Subcutaneous abdominal adipose tissue (tissue), 5 donors: Measurements from ENCODE around the gene PIGS.

Experiments
- H3K27ac ChIP-seq: one replicate; pipeline ENCODE4 v1.7.0; 2013; ENCODE audit warnings: low read depth, mild to moderate bottlenecking, inconsistent platforms, low read length, moderate library complexity
- H3K27me3 ChIP-seq, 5 donors: one replicate each; pipeline ENCODE4 v1.7.0; 2013; ENCODE audit warnings: low read length in 5 of 5, inconsistent platforms in 1 of 5; ENCODE audit not compliant: control insufficient read depth in 5 of 5, insufficient read depth in 4 of 5
- H3K36me3 ChIP-seq, 5 donors: one replicate each; pipeline ENCODE4 v1.7.0; 2013; ENCODE audit warnings: low read length in 5 of 5; ENCODE audit not compliant: control insufficient read depth in 5 of 5, insufficient read depth in 5 of 5
- H3K4me1 ChIP-seq, 5 donors: one replicate each; pipeline ENCODE4 v1.7.0; 2013; ENCODE audit warnings: low read length in 5 of 5, mild to moderate bottlenecking in 3 of 5, moderate library complexity in 1 of 5; ENCODE audit not compliant: control insufficient read depth in 5 of 5, insufficient read depth in 5 of 5
- H3K4me3 ChIP-seq, 5 donors: one replicate each; pipeline ENCODE4 v1.7.0; 2013; ENCODE audit warnings: low read length in 5 of 5, low read depth in 1 of 5
- H3K9ac ChIP-seq, 5 donors: one replicate each; pipeline ENCODE4 v1.7.0; 2013; ENCODE audit warnings: low read length in 5 of 5, mild to moderate bottlenecking in 4 of 5, moderate library complexity in 3 of 5
- H3K9me3 ChIP-seq, 5 donors: one replicate each; pipeline ENCODE4 v1.7.0; 2013; ENCODE audit warnings: low read length in 5 of 5; ENCODE audit not compliant: control insufficient read depth in 5 of 5
- donor health status: healthy.
- donor health status: healthy.
- donor health status: healthy.
- donor health status: healthy.
- donor health status: healthy.

Gene PIGS

DNA sequence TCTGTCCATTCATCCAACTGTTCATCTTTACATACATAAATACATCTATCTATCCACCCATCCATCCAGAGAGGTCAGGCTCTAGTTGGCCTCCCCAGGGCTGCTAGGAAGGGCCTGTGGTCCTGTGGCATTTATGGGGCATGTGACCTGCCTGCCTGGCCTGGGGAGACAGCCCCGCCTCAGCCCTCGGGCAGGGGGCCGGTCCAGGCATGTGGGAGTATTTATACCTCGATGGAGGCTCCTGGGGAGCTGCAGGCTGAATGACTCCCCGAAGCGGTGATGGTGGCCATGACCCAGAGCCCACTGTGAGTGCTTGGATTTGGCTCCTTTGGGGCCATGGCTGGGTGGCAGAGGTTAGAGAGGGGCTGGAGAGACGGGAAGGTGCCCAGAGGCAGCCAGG is 57.8 kb downstream of the PIGS start:
- Histone ChIP-seq H3K9ac (no peak overlapping the region), H3K9me3 (no peaks in the 10 kb centered on the region), H3K36me3 (no peaks in the 10 kb centered on the region), H3K4me3 (no peak overlapping the region), H3K27me3 (peaks cover 27 to 34% (median 29%) of the 10 kb centered on the region in 5 donors), H3K4me1 (peaks cover 0 to 13% (median 0%) of the 10 kb centered on the region in 5 donors), H3K27ac (no peak overlapping the region)

DNA sequence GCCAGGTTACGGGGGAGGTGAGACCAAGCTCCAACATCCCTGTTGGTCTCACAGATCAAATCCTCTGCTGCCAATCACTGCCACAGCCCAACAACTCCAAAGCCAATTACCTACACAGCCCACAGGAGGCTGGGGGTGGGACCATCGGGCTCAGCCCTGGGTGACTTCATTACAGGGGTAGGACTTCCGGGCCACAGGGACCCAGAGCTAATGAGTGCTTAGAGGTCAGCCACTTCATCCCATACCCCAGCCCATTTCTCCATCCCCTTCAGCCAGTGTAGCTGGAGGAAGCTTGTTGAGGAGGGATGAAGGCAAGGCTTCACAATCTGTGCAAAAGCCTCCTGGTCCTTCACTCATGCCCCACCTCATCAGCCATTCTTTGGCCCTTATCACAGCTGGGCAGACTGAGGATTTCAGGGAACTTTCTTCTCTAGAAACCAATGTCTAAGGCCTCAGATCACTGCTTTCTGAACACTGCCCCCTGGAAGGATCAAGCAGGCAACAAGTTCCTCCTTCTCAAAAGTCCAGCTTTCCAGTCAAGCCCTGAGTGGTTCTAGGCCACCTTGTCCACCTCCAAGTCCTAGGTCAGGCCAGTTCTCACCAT is 59.4 kb downstream of the PIGS start:
- H3K4me1 ChIP-seq = peaks cover 0 to 13% (median 0%) of the 10 kb centered on the region in 5 donors
- no peaks in the 10 kb centered on the region for H3K9me3 ChIP-seq
- peaks cover 31 to 46% (median 37%) of the 10 kb centered on the region in 5 donors for H3K27me3 ChIP-seq
- no peak overlapping the region for H3K4me3 ChIP-seq
- H3K27ac ChIP-seq = no peak overlapping the region
- H3K36me3 ChIP-seq = no peaks in the 10 kb centered on the region
- no peak overlapping the region for H3K9ac ChIP-seq

DNA sequence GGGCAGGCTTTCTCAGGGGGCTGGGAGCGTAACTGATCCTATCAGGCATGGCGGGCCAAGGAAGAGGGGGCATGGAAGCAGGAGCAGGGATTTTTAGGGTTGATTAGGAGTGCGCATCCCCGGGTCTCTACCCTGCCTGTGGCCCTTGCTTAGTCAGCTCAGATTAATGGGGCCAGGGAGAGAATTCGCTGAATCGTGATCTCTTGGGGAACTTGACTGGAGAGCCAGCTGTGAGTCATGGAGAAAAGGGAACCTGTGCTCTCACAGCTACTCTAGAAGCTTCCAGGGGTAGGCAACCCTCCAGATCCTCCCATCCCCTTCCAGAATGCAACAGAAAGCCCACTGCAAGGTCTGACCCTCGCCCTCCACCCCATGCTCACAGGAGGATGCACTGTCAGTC is 61.5 kb downstream of the PIGS start:
- no peak overlapping the region for H3K4me3 ChIP-seq
- H3K9me3 ChIP-seq = no peaks in the 10 kb centered on the region
- H3K9ac ChIP-seq = no peak overlapping the region
- peaks cover 28 to 56% (median 44%) of the 10 kb centered on the region in 5 donors for H3K27me3 ChIP-seq
- no peaks in the 10 kb centered on the region for H3K36me3 ChIP-seq
- H3K27ac ChIP-seq = no peak overlapping the region
- H3K4me1 ChIP-seq = peaks cover 0 to 13% (median 0%) of the 10 kb centered on the region in 5 donors

DNA sequence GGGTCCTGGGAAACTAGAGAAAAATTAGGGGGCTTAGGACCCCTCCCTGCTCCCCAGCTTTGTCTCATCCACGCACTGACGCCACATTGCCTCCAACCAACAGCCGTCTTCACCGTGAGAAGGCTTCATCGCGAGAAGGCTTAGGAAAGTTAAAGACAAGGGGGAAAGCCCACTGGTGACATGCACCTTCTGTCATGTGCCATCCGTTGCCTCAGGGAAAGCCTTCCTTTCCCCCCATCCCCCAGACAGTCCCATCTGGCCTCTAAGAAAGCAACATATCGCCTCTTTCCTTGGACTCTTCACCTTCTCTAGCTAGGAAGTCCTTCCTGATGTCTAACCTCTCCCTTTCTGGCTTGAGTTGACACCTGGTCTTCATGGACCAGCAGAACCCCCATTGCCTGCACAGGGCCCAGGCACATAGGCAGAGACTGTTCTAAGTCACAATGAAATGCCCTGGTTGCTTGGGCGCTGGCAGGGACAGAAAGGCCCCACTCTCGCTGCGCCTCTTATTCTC is 63.1 kb downstream of the PIGS start:
- peaks cover 26 to 45% (median 38%) of the 10 kb centered on the region in 5 donors for H3K27me3 ChIP-seq

DNA sequence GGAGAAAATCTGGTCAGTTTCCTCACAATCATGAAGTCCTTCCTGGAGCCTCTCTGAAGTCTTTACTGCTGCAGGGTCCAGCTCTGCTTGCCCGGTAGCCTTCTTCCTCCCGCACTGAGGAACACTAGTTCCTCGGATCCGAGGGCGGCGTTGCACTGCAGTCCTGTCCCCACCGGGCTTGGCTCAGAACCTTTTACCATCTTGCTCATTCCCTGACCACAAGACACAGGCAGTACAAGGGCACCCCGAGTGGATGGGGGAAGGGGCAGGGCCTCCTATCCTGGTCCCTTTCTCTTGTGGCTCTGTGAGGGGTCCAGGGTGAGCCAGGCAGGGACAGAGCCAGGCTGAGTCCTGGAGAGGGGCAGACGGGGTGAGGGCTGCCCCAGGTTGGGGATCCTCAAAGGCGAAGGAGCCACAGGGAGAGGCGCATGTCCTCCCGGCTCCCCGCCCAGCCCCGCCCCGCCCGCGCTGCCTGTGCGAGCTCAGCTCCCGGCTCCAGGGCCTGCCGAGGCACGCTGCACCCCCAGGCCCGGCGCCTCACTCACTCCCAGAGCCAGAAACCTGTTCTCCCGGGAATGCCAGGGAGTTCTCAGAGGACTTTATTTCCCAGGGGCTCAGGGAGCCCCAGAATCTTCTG is 63.6 kb downstream of the PIGS start:
- Histone ChIP-seq H3K27ac (no peak overlapping the region), H3K27me3 (peaks cover 24 to 44% (median 37%) of the 10 kb centered on the region in 5 donors), H3K4me3 (no peak overlapping the region), H3K36me3 (no peaks in the 10 kb centered on the region), H3K9ac (no peak overlapping the region), H3K9me3 (no peaks in the 10 kb centered on the region), H3K4me1 (peaks cover 0 to 13% (median 0%) of the 10 kb centered on the region in 5 donors)

More for the DNA sequence above, 63.1 kb downstream of the PIGS start:
- Histone ChIP-seq H3K4me1 (peaks cover 0 to 13% (median 0%) of the 10 kb centered on the region in 5 donors), H3K9ac (no peak overlapping the region), H3K4me3 (no peak overlapping the region), H3K36me3 (no peaks in the 10 kb centered on the region), H3K9me3 (no peaks in the 10 kb centered on the region), H3K27ac (no peak overlapping the region)

DNA sequence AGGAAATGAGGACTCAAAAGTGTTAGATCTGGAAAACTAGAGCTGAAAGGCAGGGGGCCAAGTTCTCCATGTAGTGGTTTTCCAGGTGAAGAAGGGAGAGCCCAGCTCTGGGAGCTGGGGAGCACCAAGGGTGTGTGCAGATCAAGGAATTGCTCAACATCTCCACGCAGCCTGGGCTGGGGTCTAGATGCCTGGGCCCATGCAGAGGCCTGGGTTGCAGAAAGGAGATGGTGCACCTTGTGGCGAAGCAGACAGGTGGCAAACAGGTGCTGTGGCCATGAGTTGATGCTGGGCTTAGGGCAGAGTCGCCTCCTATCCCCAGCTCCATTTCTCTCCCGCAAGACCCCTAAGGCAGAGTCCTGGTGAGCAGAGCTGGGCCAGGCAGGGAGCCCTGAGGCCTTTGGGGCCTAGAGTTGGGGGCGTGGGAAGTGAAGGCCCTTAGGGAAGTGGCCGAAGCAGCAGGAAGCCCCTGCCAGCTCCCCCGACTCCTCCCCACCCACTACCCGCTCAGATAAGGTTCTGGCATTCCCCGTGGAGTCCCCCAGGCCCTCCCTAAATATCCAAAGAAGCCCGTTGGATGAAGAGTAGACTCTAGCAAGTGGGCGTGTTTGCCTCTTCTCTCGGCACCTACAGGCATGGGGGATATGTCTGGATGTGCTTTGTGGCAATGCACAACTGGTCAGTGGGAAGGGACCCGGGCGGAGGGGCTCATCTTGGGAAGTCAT is 64.4 kb downstream of the PIGS start:
- H3K36me3 ChIP-seq = no peaks in the 10 kb centered on the region
- peaks cover 0 to 13% (median 0%) of the 10 kb centered on the region in 5 donors for H3K4me1 ChIP-seq
- no peak overlapping the region for H3K4me3 ChIP-seq
- H3K9me3 ChIP-seq = no peaks in the 10 kb centered on the region
- H3K27ac ChIP-seq = no peak overlapping the region
- H3K27me3 ChIP-seq = peaks cover 22 to 41% (median 34%) of the 10 kb centered on the region in 5 donors
- H3K9ac ChIP-seq = no peak overlapping the region

DNA sequence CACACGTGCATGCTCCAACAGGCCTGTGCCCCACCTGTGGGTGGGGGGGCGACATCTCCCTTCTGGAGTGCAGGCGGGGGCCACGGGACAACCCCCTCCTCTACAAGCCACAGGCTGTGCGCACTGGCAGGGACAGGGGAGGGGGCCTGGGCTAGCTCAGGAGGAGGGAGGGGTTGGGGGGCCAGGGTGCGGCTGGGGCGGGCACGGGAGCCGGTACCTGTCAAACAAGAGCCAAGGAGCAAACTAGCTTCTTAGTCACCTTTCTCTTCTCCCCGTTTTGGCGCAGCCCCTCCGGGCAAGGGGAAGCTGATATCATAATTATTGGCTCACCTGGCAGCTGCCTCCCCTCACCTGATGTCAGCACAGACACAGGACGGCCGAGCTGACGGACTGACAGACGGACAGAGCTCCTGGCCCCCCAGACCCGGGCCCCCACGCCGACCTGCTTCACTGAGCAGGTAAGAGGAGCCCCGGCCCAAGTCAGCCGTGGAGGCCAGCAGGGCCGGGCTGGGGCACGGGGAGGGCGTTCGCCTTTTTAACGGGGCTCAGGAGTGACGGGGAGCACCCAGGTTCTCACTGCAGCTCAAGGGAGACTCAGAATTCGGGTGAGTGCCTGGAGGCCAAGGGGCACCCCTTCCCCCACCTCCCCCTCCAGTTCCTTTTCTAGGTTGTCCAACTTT is 65.2 kb downstream of the PIGS start, which contains the start of gene FOXN1:
FOXN1 (plus strand) TSS at position 363 of the 680 bp plus-strand sequence. CDS start 17,622 bp downstream, outside the sequence.
- no peak within 1 kb of the TSS for H3K4me3 ChIP-seq
- H3K36me3 ChIP-seq = no peaks in the 10 kb centered on the region
- no peaks in the 10 kb centered on the region for H3K9me3 ChIP-seq
- H3K9ac ChIP-seq = no peak within 1 kb of the TSS
- peaks cover 22 to 38% (median 31%) of the 10 kb centered on the region in 5 donors for H3K27me3 ChIP-seq
- H3K4me1 ChIP-seq = peaks cover 0 to 13% (median 3%) of the 10 kb centered on the region in 5 donors
- H3K27ac ChIP-seq = no peak within 1 kb of the TSS

DNA sequence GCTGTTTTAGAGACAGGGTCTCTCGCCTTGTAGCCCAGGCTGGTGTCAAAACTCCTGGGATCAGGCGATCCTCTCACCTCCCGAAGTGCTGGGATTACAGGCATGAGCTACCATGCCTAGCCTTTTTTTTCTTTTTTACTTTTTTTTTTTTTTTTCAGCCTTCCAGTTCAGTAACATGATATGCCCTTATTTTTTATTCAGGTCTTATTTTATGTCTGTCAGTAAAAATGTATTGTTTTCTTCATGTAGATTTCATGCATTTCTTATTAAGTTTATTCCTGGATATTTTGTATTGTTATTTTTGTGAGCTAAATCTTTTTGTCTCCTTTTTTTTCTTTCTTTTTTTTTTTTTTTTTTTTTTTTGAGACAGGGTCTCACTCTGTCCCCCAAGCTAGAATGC is 67.9 kb downstream of the PIGS start:
- Histone ChIP-seq H3K36me3 (no peaks in the 10 kb centered on the region), H3K27ac (no peak overlapping the region), H3K9me3 (no peaks in the 10 kb centered on the region), H3K4me3 (no peak overlapping the region), H3K9ac (no peak overlapping the region), H3K4me1 (peaks cover 0 to 3% (median 0%) of the 10 kb centered on the region in 5 donors), H3K27me3 (peaks cover 8 to 21% (median 18%) of the 10 kb centered on the region in 5 donors)
